Measurements from ENCODE around the gene TBC1D9B.
A peak's percentile ranks its signal among the peaks of the same experiment; 100 is the strongest.

Gene TBC1D9B

DNA sequence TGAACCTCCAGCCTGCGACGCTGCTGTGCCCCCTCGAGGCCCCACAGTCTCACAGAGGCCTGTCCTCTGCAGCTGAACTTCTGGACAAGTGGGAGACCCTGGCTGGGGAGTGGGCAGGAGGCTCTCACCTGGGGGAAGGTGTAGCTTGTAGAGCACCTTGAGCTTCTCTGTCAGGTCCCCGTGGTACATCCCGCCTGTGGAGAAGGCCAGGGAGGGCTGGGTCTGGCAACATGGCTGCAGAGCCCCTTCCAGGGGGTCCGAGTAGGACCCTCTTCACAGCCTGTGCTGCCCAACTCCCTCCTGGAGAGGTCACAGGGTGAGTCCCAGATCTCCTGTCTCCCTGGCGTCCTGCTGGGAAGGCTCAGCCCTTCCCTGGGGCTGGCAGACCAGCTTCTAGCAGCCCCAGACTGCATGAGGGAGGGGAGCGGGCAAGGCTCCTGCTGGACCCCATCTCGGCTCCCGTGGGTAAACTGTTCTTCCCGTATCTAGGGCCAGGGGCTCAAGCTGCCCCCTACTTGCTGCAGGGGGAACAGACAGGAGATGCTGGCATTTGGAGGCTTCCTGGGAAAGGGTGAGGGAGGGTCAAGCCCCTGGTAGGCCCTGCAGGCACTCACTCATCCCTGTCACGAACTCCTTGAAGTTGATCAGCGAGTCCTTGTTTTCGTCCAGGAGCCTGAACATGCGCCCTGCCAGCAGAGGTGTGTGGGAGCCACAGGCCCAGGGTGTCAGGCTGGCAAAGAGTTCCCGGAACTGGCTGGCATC, 37.9 kb downstream of the TBC1D9B start:
- no peak for DNase-seq (ENCODE audit: low spot score)

DNA sequence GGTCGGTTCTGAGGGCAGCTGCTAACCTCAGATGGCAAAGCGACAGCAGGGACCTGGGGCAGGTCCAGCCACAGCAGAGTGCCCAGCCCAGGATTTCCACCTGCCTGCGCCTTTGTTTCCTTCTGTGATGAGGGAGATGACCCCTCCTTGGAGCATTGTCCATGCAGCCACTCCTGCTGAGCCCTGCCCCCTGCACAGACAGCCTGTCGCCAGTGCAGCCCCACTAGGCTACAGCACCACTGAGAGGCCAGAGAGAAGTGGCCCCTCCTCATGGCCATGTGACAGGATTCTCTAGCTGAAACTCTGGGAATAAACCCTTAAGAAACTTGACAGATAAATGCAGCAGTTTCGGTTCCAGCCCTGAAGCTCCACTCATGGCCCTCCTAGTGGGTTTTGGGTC, 38.6 kb downstream of the TBC1D9B start:
- no peak for DNase-seq (ENCODE audit: low spot score)

DNA sequence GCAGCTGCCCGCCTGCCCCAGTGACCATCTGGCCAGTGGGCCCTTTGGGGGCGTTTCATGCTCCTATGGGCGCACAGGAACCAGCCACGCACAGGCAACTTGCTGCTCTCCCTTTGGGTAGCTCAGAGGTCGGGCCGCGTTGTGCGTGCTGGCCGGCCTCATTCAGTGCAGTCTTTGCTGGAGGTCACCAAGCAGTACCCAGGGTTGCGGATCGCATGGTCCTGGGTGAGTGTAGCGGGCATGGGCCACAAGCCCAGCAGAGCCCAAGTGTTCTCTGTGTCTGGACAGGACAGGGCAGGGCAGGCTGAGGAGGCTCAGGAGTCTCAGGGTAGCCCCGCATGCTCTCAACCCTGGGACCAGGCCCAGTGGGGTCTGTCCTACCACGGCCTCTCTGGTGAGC, 39.2 kb downstream of the TBC1D9B start:
- DNase-seq (ENCODE audit: low spot score) = no peak

DNA sequence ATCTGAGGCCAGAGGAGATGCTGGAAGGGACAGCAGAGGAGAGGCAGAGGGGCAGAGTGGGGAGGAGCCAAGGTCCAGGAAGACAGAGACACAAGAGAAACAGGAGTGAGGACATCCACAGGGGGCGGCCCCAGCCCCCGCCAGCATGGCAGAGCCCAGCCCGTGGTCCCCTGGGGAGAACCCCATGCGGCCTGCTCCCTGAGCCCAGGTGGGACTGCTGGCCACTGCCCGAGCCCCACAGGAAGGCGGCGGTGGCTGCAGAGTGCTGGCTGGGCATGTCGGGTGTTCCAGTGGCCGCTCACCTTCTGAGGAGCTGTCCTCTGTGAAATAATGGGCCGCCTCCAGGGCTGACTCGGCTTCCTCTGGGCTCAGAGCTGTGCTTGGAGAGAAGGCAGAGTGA, 40.2 kb downstream of the TBC1D9B start:
- DNase-seq (ENCODE audit: low spot score) = no peak

DNA sequence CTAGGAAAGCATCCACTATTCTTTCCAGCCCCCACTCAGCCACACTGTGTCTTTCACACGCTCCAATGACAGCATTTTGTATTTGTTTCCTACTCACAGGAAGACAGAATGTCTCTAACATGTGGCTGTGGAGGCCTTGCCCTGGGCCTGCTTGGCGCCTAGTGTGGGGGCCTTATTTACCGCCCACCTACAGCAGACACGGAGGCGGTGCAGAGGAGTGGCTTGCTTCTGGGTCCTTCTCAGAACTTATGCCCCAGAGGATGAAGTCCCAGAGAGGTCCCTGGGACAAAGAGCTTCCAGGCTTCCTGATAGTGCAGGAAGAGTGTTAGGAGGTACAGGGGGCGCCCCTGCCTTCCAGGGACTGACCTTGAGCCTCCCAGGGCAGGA, 40.6 kb downstream of the TBC1D9B start:
- DNase-seq (ENCODE audit: low spot score) = no peak

DNA sequence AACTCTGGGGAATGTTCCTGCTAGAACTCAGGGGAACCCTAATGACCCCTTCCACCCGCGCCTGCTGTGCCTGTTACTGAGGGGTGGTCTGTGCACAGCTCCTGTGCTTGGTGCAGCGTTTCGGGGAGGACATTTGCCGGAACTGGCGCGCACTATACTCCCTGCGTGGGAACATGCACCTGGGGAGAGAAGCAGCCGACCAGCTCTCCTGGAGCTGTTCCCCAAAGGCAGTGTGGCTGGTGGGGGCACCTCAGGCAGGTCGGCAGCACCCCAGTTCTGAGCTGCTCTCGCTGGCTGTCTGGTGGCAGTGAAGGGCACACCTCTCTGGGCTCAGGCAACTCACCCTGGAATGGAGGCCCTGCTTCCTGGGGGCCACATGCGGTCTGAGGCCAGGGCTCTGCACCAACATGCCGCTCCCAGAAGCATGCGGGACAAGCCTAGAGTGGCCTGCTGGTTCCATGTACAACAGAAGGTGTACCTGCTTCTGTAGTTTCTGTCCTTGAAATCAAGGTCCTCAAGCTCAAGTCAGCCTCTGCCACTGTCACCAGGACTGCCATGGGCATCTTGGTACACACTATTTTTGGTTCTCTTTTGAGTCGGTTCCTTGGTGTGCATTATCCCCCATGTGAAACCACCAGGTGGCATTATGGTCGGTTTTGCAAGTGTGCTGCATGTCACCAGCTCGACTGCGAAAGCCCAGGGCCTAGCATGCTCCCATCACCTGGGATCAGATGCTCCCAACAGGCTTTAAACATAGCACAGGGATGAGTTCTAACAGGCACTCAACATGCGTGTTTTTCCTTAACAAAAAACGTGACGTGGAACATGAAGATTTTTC, 41.2 kb downstream of the TBC1D9B start:
- DNase-seq (ENCODE audit: low spot score) = no peak

DNA sequence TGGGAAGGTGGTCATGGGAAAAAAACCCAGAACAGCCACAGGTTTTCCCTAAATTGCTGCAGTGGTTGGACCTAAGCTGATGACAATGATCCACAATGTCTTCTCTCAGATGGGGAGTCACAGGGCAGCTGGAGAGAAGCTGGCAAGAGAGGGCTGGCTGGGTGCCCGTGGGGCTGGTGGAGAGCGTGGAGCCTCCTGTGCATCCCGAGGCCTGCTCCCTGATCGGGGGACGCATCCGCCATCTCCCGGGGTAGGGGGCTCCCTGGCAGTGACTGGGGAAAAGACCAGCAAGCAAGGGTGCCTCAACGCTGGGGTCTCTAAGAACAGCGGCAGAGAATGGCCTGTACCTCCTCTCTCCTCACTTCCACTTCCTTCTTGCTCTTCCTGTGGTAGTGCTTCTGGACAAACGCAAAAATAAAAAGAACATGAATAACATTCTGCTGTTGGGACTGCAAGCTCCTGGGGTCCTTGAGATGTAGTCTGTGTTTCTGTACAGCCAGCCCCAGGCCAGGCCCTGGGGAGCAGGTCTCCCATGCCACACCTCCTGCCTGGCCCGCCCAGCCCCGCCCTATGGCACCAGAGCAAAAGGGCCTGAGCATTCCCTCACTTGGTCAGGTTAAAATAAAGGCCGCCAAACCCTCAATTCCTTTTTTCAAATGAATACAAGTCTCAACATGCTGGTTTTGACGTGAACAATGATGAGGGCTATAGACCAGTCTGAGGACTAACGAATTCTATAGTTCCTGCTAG, 42.0 kb downstream of the TBC1D9B start:
- peak; percentile 77 for DNase-seq (ENCODE audit: low spot score)

DNA sequence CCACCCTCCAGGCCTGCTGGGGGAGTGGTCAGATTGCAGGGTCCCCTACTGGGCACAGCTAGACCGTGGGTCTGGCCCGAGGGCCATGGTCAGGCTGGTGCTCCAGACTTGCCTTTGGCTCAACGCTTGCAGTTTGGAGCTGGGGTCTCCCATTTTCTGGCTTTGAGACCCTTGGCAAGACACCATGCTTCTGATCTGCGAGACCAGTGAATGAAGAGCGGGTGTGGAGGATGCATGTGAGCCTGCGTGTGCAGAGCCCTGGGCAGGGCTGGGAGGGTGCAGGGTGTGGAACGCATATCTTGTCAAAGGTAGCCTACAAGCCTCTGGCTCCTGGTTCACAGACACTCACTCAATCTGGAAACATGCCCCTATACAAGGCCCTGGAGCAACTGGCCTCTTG, 43.0 kb downstream of the TBC1D9B start:
- no peak for DNase-seq (ENCODE audit: low spot score)

DNA sequence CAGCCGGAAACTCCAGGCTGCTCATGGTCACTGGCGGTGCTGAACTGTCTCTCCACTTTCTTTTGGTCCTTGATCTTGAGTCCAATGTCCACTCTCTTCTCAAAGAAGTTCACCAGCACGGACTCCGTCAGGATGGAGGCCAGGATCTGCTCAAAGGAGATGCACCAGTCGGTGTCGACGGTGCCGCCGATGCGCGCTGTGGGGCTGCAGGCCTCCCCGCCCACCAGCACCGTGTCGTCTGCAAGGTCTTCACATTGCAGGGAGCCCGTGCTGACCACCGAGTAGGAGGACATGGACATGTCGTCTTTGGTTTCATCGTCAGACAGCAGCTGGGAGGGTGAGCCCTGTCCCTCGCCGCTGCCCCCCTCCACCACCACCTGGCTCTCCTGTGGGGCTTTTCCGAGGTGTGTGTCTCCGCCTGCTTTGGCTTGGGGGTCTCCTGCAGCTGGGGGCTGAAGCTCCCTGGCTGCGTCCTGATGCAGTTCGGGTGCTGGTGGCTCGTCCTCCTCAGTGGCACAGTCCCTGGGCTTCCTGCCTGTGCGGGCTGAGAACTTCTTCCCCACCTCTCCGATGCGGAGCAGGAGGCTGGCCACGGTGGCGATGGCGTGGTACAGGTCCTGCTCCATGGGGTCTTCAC, 44.1 kb downstream of the TBC1D9B start:
- no peak for DNase-seq (ENCODE audit: low spot score)

DNA sequence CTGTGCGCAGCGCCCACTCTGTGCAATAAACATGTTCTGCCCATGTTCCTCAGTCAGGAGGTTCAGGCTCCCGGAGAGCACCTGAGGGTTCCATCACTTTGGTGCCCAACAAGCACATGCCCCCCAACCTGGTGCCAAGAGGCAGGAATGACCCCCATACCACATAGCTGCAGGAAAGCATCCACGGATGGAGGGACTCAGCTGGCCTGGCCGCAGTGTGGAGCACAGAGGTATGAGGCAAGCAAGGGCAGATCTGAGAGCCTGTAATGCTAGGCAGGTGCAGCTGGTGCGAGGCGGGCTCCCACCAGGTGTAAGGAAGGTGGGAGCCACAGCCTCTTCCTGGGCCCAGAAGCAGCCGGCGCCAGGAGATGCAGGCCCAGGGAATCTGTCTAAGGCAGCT, 44.8 kb downstream of the TBC1D9B start:
- DNase-seq (ENCODE audit: low spot score) = no peak

DNA sequence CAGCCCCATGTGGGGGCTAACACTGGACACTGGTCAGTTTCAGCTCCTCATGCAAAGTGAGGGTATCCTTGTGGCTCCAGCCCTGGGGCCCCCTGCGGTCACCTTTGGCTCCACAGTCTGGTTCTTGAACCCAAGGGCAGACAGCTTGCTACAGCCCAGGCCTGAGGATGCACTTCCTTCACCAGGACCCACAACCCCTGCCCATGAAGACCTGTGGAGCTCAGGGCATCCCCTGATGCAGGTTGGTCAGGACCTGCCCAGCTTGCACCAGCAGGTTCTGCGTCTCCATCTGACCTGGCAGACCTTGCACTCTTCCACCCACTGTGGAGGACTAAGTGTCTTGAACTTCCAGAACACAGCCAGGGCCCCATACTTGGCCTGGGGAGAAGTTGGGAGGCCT, 45.4 kb downstream of the TBC1D9B start:
- no peak for DNase-seq (ENCODE audit: low spot score)

DNA sequence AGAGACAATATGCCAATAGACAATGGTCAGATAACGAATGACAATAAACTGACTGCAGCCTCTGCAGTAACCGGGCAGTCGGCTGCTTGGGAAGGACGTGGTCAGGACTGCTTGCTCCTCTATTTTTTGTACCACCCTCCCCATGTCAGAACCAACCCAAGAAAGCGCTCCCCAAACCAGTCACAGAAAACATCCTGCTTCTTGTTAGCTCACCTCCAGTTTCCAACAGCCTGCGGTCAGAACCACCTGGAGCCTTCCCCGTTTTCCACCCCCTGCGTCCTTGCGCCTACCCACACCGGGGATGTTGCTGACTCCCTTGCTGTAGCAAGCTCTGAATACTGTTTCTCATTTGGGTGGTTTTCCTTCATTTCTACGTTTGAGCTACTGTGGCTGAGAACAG, 47.4 kb downstream of the TBC1D9B start:
- no peak for DNase-seq (ENCODE audit: low spot score)

DNA sequence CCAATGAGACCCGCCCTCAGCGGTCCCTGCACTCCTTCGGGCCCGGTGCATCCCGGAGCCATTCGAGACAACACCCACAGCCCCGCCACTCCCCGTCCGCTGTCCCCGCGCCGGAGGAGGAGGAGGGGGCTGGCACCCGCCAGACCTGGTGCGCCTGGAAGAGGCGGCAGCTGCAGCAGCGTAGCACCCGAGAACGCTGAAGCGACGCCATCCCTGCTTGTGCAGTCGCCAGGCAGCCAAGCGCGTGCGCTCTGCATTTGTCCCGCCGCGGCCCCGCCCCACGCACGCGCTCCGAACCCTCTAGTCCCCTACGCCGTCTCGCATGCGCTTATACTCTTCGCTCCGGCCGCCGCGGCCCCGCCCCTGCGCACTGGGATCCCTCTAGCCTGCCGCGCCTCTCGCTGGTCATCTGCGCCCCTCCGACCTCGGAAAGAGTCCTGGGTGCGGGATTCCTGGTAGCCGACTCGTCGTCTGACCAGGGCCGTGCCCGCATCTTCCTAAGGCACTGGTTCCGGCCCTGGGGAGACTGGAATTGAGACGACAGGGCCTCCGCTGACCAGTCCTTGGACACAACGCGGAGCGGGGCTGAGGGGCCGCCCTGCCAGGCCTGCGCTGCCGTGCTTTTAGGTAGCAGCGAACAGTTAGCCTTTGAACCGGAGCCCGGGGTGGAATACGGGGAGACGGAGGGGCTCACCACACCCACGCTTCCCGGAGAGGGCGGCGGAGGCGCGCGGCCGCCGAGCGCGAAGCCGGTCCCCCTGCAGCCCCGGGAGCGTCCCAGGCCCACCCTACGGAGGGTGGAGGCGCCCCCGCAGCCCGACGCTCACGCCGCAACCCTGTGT, 48.9 kb downstream of the TBC1D9B start, which contains the start of gene MRNIP:
TSS of gene MRNIP (minus strand) at position 232 of the 842 bp plus-strand sequence. CDS start at position 211, 21 bp downstream.
- DNase-seq (ENCODE audit: low spot score) = peak; percentile 94

DNA sequence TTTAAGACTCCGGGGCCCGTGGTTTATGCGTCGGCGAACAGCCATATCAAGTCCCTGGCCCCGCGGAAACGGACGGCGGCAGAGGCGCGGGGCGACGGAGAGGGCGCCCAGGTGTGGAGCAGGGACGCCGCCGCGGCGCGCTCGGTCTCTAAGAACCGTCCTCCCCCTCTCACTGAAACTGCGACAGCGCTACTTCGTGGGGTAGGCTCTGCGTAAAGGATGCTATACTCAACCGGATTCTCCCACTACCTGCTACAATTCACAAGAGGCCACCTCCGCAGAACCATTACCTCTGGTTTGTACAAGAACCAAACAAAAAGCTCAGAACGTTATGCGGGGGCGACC, 49.5 kb downstream of the TBC1D9B start:
- DNase-seq (ENCODE audit: low spot score) = peak; percentile 42

DNA sequence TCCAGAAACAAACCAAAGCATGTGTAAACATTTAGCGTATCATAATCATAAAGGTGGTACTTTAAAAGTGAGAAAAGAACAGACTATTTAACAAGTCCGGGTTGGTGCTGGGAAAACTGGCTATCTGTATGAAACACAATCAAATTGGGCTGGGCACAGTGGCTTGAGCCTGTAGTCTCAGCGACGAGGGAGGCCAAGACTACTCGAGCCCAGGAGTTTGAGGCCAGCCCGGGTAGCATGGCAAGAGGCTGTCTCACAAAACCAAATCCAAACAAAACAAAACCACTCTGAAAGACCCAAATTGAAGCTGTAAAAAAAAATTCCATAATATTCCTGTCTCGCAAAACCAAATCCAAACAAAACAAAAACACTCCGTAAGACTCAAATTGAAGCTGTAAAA, 53.3 kb downstream of the TBC1D9B start:
- no peak for DNase-seq (ENCODE audit: low spot score)

DNA sequence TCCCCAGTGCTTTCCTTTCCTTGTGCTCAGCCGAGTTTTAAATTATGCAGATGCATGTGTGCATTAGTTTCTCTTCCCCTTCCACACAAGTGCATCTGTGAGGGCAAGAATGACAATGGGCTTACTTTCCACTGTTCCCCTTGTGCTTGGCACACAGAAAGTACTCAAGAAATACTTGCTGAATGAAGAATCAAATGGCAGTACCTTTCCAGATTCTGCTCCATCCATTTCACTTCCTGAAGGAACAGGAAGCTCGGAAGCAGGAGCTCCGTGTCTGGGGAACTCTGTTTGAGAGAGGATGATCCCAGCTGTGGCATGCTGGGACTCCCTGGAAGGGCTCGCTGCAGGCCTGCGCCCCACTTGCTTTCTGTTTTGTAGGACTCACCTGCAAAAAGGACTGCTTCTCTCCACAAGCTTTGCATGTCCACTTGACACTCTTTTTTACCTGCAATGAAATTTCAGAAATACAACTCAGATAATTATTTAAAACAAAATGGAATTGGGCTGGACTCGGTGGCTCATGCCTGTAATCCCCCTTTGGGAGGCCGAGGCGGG, 54.6 kb downstream of the TBC1D9B start:
- DNase-seq (ENCODE audit: low spot score) = peak; percentile 45

DNA sequence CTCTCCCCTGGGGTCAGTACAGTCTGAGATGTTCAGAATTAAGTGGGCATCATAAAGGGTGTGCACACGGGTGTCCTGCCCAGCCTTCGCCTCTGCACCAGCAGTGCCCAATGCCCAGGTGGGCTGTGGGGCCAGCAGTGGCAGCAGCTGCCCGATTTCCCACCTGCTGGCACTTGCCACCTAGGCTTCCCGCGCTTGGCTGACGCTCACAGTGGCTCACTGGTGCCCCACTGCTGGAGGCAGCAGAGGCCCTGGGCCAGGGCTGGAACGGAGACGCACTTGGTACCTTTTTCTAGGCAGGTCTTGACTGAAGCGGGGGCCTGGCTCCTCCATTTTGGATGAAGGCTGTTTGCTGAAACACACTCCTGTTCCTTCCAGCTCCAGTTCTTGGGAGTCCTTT, 66.1 kb downstream of the TBC1D9B start:
- no peak for DNase-seq (ENCODE audit: low spot score)

DNA sequence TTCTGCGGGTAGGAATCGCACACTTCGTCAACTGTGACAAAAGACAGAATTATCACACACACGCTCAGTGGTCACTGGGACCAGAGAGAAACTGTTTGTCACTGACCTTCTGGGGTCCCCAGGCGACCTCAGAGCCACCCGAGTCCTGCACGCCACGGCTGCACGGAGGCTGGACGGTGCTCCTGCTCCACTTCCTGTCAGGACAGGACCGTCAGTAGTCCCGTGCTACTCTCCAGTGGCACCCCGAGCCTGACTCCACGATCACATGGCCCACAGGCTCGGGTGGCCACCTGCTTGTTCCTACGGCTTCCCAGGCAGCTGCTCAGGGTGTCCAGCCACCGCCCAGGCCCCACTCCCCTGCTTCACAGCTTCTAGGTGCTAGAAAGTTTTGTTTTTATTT, 66.9 kb downstream of the TBC1D9B start:
- no peak for DNase-seq (ENCODE audit: low spot score)

DNA sequence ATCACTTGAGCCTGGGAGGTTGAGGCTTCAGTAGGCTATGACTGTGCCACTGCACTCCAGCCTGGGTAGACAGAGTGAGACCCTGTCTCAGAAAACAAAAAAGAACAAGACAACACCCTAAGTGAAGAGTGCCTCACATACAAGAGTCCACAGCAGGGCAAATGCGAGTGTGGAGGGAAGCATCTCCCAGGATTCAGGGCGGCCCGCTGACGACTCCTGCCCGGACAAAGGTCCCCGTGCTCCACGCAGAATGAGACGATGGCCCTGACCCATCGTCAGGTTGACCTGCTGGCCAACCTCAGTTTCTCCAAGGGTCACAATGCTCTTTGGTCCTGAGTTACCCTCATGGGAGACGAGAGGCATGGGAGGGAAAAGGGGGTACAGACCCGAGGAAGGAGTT, 67.4 kb downstream of the TBC1D9B start:
- no peak for DNase-seq (ENCODE audit: low spot score)

DNA sequence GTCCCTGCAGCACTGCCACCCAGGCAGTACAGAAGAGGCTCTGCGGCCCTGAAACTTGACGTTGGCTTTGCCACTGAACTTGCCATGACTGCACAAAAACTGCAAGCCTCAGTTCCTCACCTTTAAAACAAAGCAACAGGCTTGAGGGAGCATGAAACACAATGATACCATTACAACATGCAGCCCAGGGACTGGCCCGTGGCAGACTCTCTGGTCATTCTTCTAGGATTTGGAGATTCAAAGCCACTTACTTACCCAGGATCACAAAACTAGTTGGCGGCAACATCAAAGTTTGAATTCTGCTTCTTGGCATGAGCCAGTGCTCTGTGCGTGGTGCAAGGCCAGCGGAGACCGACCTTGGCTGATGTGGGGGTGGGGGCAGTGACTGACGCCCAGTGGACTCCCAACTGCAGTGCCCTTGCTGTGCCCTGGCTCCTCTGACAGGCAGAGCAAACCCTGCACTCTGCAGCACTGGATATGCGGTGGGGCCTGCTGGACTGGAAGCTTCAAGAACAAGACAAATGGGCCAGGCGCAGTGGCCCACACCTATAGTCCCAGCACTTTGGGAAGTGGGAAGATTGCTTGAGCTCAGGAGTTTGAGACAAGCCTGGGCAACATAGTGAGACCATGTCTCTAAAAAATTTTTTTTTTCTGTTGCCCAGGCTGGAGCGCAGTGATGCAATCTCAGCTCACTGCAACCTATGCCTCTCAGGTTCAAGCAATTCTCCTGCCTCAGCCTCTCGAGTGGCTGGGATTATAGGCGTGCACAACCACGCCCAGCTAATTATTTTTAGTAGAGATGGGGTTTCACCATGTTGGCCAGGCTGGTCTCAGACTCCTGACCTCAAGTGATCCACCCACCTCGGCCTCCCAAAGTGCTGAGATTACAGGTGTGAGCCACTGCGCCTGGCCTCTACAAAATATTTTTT, 68.1 kb downstream of the TBC1D9B start:
- DNase-seq (ENCODE audit: low spot score) = no peak

Data from pons (tissue), 1 donor.